Eye (tissue), 1 donor: Measurements from ENCODE around the gene TXNRD2.
A peak's percentile ranks its signal among the peaks of the same experiment; 100 is the strongest.

Source experiments
- DNase-seq: peaks from one replicate; pipeline ENCODE4 v3.0.0-alpha.2; 2015

TXNRD2 gene

GRCh38 chr22:19941365-19942082, at the start of gene TXNRD2, which contains the start of gene COMT:
Gene TXNRD2, minus strand, starts transcription at chr22:19941818. Its CDS starts 15 bp downstream, at chr22:19941803.
Gene COMT, plus strand, starts transcription at chr22:19941772. Its CDS starts 20,755 bp downstream, at chr22:19962527.
- DNase-seq = peak; percentile 82

- DNase-seq = no peak
These were observed 49.7 kb upstream of the TXNRD2 start for GRCh38 chr22:19991395-19991644.

- DNase-seq = no peak
These were observed 49.2 kb upstream of the TXNRD2 start for GRCh38 chr22:19990609-19991394.

- DNase-seq = no peak
These were observed 48.6 kb upstream of the TXNRD2 start for GRCh38 chr22:19990188-19990587.

GRCh38 chr22:19989725-19990067, 48.1 kb upstream of the TXNRD2 start:
- DNase-seq = no peak

- no peak for DNase-seq
These were observed 47.5 kb upstream of the TXNRD2 start for GRCh38 chr22:19988965-19989724.

- DNase-seq = no peak
These were observed 46.8 kb upstream of the TXNRD2 start for GRCh38 chr22:19988331-19988808.

- DNase-seq = no peak
These were observed 46.0 kb upstream of the TXNRD2 start for GRCh38 chr22:19987394-19988306.

GRCh38 chr22:19986410-19987341, 45.1 kb upstream of the TXNRD2 start:
- peak; percentile 89 for DNase-seq

GRCh38 chr22:19986011-19986409, 44.4 kb upstream of the TXNRD2 start:
- no peak for DNase-seq

GRCh38 chr22:19984851-19985811, 43.5 kb upstream of the TXNRD2 start:
- DNase-seq = no peak

GRCh38 chr22:19984201-19984753, 42.7 kb upstream of the TXNRD2 start:
- no peak for DNase-seq

GRCh38 chr22:19983741-19984140, 42.1 kb upstream of the TXNRD2 start:
- DNase-seq = no peak

- DNase-seq = no peak
These were observed 41.5 kb upstream of the TXNRD2 start for GRCh38 chr22:19982991-19983578.

GRCh38 chr22:19981961-19982920, 40.6 kb upstream of the TXNRD2 start:
- DNase-seq = no peak

- no peak for DNase-seq
These were observed 39.7 kb upstream of the TXNRD2 start for GRCh38 chr22:19981171-19981960.

- no peak for DNase-seq
These were observed 39.1 kb upstream of the TXNRD2 start for GRCh38 chr22:19980766-19981165.
